Measurements from ENCODE around the gene FILIP1L. TPM values are rescaled to one million over a fixed set of nuclear protein-coding genes. Genes with fewer than 3 reads are reported as not detected.

Gene FILIP1L
- total RNA-seq, 2 donors from 2014 or later, result 270 to 279 TPM

DNA sequence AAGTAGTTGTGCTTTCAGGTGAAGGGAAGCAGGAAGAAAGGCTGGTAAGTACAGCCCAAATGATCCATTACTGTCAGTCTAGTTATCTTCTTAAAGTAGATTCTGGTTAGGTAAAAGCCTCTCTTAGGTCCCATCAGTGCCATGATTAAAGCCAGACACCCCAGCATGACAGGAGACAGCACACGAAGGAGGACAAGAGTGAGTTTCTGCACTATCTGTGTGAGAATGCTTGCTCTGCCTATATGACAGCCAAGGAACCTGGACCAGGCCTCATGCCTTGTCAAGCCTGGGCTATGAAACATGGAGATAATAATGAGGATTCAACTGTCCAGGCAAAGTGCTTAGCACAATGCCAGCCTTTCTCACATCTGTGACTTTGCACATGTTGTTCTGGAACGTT, 13.5 kb upstream of the FILIP1L start:
- H3K4me3 ChIP-seq, result no peak overlapping the region
- H3K27me3 ChIP-seq (replicated peaks; ENCODE audit: insufficient read depth), result no peaks in the 10 kb centered on the region
- H3K4me1 ChIP-seq (ENCODE audit: control insufficient read depth in 1 of 2, low read depth in 2 of 2), result peaks cover 21 to 44% of the 10 kb centered on the region in 2 donors
- no peak for ATAC-seq (ENCODE audit: insufficient number of reproducible peaks, low FRiP score, low read depth)
- DNase-seq (ENCODE audit: low spot score), result no peak
- no peaks in the 10 kb centered on the region for H3K36me3 ChIP-seq
- TF ChIP-seq, protein P1, sequence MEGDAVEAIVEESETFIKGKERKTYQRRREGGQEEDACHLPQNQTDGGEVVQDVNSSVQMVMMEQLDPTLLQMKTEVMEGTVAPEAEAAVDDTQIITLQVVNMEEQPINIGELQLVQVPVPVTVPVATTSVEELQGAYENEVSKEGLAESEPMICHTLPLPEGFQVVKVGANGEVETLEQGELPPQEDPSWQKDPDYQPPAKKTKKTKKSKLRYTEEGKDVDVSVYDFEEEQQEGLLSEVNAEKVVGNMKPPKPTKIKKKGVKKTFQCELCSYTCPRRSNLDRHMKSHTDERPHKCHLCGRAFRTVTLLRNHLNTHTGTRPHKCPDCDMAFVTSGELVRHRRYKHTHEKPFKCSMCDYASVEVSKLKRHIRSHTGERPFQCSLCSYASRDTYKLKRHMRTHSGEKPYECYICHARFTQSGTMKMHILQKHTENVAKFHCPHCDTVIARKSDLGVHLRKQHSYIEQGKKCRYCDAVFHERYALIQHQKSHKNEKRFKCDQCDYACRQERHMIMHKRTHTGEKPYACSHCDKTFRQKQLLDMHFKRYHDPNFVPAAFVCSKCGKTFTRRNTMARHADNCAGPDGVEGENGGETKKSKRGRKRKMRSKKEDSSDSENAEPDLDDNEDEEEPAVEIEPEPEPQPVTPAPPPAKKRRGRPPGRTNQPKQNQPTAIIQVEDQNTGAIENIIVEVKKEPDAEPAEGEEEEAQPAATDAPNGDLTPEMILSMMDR (IDR thresholded peaks at IDR 0.05), result no peak
- no peaks in the 10 kb centered on the region for H3K9me3 ChIP-seq
- no peak overlapping the region for H3K27ac ChIP-seq

DNA sequence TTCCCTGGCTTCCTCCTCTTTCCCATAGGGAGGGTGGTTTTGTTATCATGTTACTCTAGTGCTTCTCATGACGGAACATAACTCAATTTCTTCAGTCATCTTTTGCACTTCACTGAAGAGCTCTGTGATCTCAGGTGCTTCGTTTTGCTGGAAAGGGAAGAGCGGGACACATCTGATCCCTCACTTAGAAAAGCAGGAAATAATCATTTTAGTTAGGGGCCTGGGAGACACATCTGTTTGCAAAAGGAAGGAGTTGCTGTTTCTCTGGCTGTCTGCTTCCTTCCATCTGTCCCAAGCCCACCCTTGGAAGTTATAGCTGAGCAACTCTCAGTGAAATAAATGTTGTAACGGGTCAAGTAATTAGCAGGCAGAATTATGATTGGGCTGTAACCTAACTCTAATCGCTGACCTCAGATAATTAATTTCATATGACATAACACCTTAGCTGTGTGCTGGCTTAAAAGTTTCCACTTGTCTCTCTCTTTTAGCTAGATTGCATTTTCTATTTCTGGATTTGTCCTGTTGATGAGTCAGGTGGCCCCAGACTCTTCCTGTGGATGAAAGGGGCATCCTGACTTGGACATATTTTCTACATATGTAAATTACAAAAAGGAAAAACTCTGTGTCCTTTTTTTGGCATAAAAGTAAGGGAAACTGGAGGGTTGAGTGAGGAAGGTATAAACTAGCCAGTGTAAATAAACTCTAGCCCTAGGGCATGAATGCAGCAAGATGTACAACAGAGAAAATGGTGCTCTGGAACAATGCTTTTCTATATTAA, 11.0 kb upstream of the FILIP1L start:
- TF ChIP-seq, protein P1 (IDR thresholded peaks at IDR 0.05), result no peak
- Histone ChIP-seq H3K27ac (peak overlapping the region in 1 of 2 donors; percentile 69), H3K36me3 (no peaks in the 10 kb centered on the region), H3K9me3 (no peaks in the 10 kb centered on the region), H3K27me3 (replicated peaks; ENCODE audit: insufficient read depth) (no peaks in the 10 kb centered on the region), H3K4me3 (no peak overlapping the region), H3K4me1 (ENCODE audit: control insufficient read depth in 1 of 2, low read depth in 2 of 2) (peaks cover 21 to 54% of the 10 kb centered on the region in 2 donors)
- no peak for ATAC-seq (ENCODE audit: insufficient number of reproducible peaks, low FRiP score, low read depth)
- DNase-seq (ENCODE audit: low spot score), result no peak

GRCh38 chr3:100124201-100124761, 10.0 kb upstream of the FILIP1L start:
- no peak for ATAC-seq (ENCODE audit: insufficient number of reproducible peaks, low FRiP score, low read depth)
- H3K36me3 ChIP-seq, result no peaks in the 10 kb centered on the region
- no peaks in the 10 kb centered on the region for H3K27me3 ChIP-seq (replicated peaks; ENCODE audit: insufficient read depth)
- TF ChIP-seq, protein P1 (IDR thresholded peaks at IDR 0.05), result no peak
- H3K4me1 ChIP-seq (ENCODE audit: control insufficient read depth in 1 of 2, low read depth in 2 of 2), result peaks cover 21 to 54% of the 10 kb centered on the region in 2 donors
- peak overlapping the region; percentile 42 to 69 for H3K27ac ChIP-seq
- H3K4me3 ChIP-seq, result no peak overlapping the region
- H3K9me3 ChIP-seq, result no peaks in the 10 kb centered on the region
- no peak for DNase-seq (ENCODE audit: low spot score)

GRCh38 chr3:100123112-100123511, 8.8 kb upstream of the FILIP1L start:
- DNase-seq (ENCODE audit: low spot score), result no peak
- H3K36me3 ChIP-seq, result no peaks in the 10 kb centered on the region
- peak overlapping the region; percentile 29 to 69 for H3K27ac ChIP-seq
- no peak for ATAC-seq (ENCODE audit: insufficient number of reproducible peaks, low FRiP score, low read depth)
- H3K4me1 ChIP-seq (ENCODE audit: control insufficient read depth in 1 of 2, low read depth in 2 of 2), result peaks cover 21 to 51% of the 10 kb centered on the region in 2 donors
- H3K4me3 ChIP-seq, result no peak overlapping the region
- TF ChIP-seq, protein P1 (IDR thresholded peaks at IDR 0.05), result no peak
- no peaks in the 10 kb centered on the region for H3K9me3 ChIP-seq
- H3K27me3 ChIP-seq (replicated peaks; ENCODE audit: insufficient read depth), result no peaks in the 10 kb centered on the region

- H3K27me3 ChIP-seq (replicated peaks; ENCODE audit: insufficient read depth), result no peaks in the 10 kb centered on the region
- ATAC-seq (ENCODE audit: insufficient number of reproducible peaks, low FRiP score, low read depth) (no peak), DNase-seq (ENCODE audit: low spot score) (no peak)
- no peaks in the 10 kb centered on the region for H3K36me3 ChIP-seq
- TF ChIP-seq, protein P1 (IDR thresholded peaks at IDR 0.05), result no peak
- H3K4me3 ChIP-seq, result no peak overlapping the region
- H3K9me3 ChIP-seq, result no peaks in the 10 kb centered on the region
- H3K27ac ChIP-seq, result no peak overlapping the region
- H3K4me1 ChIP-seq (ENCODE audit: control insufficient read depth in 1 of 2, low read depth in 2 of 2), result peaks cover 21 to 51% of the 10 kb centered on the region in 2 donors
Measured at GRCh38 chr3:100122321-100122720, 8.0 kb upstream of the FILIP1L start.
